Measurements from ENCODE around the gene IGFBP5.
A peak's percentile ranks its signal among the peaks of the same experiment; 100 is the strongest.

Gene IGFBP5, protein sequence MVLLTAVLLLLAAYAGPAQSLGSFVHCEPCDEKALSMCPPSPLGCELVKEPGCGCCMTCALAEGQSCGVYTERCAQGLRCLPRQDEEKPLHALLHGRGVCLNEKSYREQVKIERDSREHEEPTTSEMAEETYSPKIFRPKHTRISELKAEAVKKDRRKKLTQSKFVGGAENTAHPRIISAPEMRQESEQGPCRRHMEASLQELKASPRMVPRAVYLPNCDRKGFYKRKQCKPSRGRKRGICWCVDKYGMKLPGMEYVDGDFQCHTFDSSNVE

DNA sequence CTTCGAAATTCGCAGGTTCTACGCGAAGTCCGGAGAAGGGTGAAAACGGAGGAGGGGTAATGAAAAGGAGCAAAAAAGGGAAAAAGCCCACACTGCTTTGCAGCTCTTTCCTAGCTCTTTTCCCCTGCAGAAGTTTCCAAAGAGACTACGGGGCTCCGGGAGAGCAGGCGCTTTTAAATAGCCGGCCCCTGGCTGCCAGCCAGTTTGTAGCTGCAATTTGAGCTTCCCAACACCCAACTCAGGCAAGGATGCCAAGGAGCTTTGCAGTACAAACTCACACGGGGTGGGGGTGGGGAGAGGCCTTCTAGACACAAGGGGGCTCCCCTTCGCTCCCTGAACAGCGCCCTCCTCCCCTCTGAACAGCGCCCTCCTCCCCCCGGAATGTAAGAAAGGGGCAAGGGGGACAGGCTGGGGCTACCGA, at the start of gene IGFBP5:
Gene IGFBP5 (minus strand): TSS at position 149 of the 421 bp plus-strand sequence. CDS start 774 bp downstream, outside the sequence.
- DNase-seq (no peak), ATAC-seq (no peak)
- Mint-ChIP-seq H3K27me3 (peaks cover 23% of the 10 kb centered on the region), H3K9me3 (no peaks in the 10 kb centered on the region), H3K4me1 (peaks cover 40% of the 10 kb centered on the region), H3K27ac (no peak within 1 kb of the TSS), H3K4me3 (peak within 1 kb of the TSS; percentile 82 to 88)

DNA sequence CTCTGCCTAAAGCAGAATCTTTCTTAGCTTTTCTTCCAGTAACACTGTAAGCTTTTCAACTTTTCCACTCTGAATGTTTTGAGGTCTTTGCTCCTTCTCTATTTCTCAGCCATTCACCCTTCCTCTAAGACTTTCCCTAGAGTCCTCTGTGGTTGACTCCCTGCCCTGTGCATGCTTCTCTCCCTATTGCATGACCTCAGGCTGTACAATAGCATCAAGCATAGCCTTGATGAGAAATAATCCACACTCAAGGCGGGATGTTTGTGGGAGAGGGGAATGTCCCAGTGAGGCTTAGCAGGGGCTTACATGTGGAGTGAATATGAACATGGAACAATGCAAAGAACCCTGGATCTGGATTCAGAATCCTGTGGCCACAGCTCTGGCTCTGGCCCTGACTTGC, 48.4 kb upstream of the IGFBP5 start:
- no peak for DNase-seq
- H3K4me3 Mint-ChIP-seq: no peak overlapping the region
- no peaks in the 10 kb centered on the region for H3K4me1 Mint-ChIP-seq
- H3K27me3 Mint-ChIP-seq: peaks cover 36% of the 10 kb centered on the region
- ATAC-seq: no peak
- peaks cover 0 to 4% of the 10 kb centered on the region in 2 donors for H3K9me3 Mint-ChIP-seq
- H3K27ac Mint-ChIP-seq: no peak overlapping the region

DNA sequence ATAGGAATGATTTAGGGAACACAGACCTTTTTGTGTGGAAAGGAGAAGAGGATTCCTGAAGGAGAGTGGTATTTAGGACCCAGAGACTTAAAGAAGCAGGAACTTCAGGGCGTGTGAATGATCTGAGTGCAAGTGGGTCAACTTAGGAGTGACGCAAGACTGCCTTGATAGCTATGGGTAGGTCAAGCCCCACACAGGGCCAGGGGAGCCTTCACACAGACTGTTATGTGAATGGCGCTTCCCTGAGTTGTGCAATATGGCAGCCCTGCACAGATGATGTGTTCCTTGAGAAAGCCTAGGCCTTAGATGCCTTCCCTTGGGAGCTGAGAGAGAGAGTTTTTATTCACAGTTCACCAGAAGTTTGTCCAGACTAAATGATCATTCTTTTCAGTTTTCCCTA, 47.1 kb upstream of the IGFBP5 start:
- H3K9me3 Mint-ChIP-seq: no peaks in the 10 kb centered on the region
- ATAC-seq: no peak
- no peak for DNase-seq
- no peak overlapping the region for H3K4me3 Mint-ChIP-seq
- H3K27me3 Mint-ChIP-seq: peaks cover 23% of the 10 kb centered on the region
- no peak overlapping the region for H3K27ac Mint-ChIP-seq
- H3K4me1 Mint-ChIP-seq: no peaks in the 10 kb centered on the region

DNA sequence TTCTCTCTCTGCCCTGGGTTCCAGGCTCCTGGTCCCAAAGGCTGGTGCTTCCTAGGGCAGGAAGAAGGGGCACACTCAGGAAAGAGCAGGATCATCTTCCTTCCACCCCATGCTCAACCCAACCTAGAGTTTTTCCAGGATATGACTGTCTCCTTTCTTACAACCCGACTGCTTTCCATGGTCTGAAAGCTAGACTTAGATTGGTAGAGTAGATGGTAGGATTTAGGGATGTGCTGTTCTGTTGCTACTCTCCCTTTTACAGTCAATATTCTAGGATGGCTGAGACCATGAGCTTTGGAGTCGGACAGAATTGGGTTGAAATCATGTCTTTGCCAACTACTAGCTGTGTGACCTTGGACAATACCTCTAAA, 45.9 kb upstream of the IGFBP5 start:
- Mint-ChIP-seq H3K27me3 (peaks cover 19% of the 10 kb centered on the region), H3K4me3 (no peak overlapping the region), H3K9me3 (no peaks in the 10 kb centered on the region)

DNA sequence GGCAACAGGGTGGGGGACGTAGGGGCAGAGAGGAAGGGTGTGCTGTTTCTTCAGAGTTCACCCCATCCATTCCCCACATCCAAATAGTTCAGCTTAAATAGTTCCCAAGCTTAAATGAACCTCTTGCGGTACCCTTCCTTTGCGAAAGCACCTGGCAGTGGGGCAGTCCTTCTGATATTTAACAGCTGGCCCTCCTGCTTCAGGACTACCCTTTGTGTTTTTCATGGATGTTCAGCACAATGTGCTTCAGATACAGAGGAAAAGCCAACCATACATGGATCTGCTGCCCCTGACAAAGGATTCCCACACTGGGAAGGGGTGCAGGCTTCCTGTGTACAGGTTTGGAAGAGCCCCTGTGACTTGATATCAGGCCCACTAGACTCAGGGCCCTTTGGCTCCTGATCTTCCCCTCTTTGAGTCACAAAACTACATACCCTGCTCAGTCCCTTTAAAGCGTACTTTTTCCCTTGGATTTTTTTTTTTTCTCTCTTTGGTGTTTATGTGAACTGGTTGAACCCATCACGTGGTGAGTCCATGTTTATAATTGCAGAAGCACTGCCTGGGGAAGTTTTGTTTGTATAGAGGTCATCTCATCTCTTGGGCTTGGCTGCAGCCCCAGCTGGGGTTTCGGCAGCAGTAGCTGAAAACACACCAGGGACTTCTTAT, 45.3 kb upstream of the IGFBP5 start:
- Mint-ChIP-seq H3K4me1 (no peaks in the 10 kb centered on the region), H3K27ac (peak overlapping the region in 1 of 2 donors; percentile 26), H3K4me3 (no peak overlapping the region), H3K27me3 (peaks cover 17% of the 10 kb centered on the region), H3K9me3 (no peaks in the 10 kb centered on the region)
- DNase-seq (no peak), ATAC-seq (no peak)

More for the DNA sequence above, 45.9 kb upstream of the IGFBP5 start:
- Mint-ChIP-seq H3K27ac (no peak overlapping the region), H3K4me1 (no peaks in the 10 kb centered on the region)
- ATAC-seq: no peak
- no peak for DNase-seq

DNA sequence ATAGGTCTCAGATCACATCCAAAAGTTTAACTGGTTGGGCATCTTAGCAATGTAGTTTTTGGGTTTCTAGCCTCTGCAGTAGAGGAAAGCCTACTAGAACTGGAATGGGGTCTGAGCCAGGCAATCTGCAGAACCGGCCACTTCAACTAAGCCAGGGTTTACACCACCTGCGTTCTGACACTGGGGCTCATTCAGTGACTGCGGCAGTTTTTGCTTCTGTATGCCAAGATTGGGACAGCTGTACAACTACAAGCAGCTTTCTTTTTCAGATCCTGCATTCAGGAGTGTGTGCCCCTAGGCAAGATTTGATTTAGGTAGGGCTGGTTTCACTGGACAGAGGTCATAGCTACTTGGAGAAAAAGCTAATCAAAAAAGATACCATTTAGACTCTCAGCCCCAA, 43.7 kb upstream of the IGFBP5 start:
- Mint-ChIP-seq H3K27ac (no peak overlapping the region), H3K9me3 (no peaks in the 10 kb centered on the region), H3K4me3 (no peak overlapping the region), H3K27me3 (peaks cover 21% of the 10 kb centered on the region), H3K4me1 (no peaks in the 10 kb centered on the region)
- ATAC-seq: no peak
- no peak for DNase-seq

DNA sequence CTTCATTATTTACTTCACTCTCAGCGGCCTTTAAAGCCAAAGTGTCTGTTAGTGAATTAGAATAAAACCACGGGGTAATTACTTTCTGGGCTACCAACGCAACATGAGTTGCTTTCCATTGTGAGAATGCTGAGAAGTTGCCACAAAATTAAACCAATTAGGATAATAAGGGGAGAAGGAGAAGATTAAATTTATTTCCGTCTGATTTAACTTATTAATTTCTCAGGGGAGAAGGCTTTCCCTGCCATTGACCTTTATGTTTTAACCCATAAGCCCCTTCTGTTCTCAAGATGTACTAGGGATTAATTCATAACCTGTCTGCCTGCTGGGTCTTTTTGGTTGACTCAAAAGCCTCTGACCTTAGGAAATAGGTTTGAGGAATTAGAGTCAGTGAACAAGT, 42.3 kb upstream of the IGFBP5 start:
- H3K4me3 Mint-ChIP-seq: no peak overlapping the region
- DNase-seq (no peak), ATAC-seq (no peak)
- H3K9me3 Mint-ChIP-seq: no peaks in the 10 kb centered on the region
- no peaks in the 10 kb centered on the region for H3K4me1 Mint-ChIP-seq
- H3K27ac Mint-ChIP-seq: no peak overlapping the region
- peaks cover 33% of the 10 kb centered on the region for H3K27me3 Mint-ChIP-seq

DNA sequence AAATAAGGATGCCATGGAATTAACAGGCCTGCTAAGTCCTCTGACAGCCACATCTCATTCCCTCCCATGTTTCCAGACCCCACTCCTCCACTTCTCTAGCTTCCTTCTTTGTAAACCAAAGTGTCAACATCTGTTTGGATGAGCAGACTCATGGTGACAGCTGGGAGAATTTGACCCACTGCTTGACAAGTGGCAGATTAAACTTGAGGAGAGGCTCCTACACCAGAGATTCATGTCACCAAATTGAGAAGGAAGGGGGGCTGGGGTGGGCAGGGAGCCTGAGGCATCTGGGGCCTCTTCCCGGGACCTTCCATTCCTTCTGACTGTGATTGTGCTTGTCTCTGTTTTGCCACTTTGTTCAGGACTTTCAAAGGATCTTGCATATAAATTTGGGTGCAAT, 41.0 kb upstream of the IGFBP5 start:
- Mint-ChIP-seq H3K27me3 (peaks cover 39% of the 10 kb centered on the region), H3K9me3 (no peaks in the 10 kb centered on the region), H3K4me3 (no peak overlapping the region), H3K4me1 (no peaks in the 10 kb centered on the region), H3K27ac (no peak overlapping the region)
- ATAC-seq (no peak), DNase-seq (no peak)

DNA sequence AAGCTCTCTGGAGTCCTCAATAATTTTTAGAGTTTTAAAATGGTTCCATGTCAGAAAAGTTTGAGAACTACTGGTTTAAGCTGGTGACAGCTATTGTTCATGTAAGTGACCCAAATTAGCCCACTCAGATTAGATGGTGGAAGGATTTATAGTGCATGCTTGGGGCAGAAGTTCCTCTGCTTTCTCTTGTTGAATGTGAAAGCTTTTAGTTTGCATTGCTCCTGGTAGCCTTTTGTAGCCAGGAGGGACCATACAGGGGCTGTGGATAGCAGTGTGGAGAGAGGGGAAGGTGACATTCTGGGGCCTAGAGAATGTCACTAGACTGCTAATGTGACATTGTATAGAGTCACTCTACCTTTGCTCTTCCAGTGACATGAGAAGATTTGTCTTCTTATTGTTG, 40.3 kb upstream of the IGFBP5 start:
- no peak overlapping the region for H3K4me3 Mint-ChIP-seq
- no peak overlapping the region for H3K27ac Mint-ChIP-seq
- ATAC-seq (no peak), DNase-seq (no peak)
- no peaks in the 10 kb centered on the region for H3K4me1 Mint-ChIP-seq
- H3K9me3 Mint-ChIP-seq: no peaks in the 10 kb centered on the region
- peaks cover 33% of the 10 kb centered on the region for H3K27me3 Mint-ChIP-seq

DNA sequence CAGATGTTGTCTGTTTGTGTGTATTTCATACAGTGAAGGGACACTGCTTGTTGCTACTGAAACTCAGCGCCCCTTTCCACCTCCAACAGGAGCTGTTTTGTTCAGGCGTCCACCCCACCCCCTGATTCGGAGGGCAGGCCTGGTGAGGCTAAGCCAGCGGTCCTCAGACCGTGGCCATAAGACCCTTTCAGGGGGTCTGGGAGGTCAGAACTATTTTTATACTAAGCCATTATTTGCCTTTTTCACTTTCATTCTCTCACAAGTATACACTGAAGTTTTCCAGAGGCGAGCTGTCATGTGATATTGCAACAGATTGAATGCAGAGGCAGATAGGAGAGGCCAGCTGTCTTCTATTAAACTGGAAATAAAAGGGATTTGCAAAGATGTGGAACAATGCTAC, 39.7 kb upstream of the IGFBP5 start:
- no peak overlapping the region for H3K27ac Mint-ChIP-seq
- ATAC-seq (no peak), DNase-seq (no peak)
- no peak overlapping the region for H3K4me3 Mint-ChIP-seq
- no peaks in the 10 kb centered on the region for H3K4me1 Mint-ChIP-seq
- no peaks in the 10 kb centered on the region for H3K9me3 Mint-ChIP-seq
- H3K27me3 Mint-ChIP-seq: peaks cover 31% of the 10 kb centered on the region

DNA sequence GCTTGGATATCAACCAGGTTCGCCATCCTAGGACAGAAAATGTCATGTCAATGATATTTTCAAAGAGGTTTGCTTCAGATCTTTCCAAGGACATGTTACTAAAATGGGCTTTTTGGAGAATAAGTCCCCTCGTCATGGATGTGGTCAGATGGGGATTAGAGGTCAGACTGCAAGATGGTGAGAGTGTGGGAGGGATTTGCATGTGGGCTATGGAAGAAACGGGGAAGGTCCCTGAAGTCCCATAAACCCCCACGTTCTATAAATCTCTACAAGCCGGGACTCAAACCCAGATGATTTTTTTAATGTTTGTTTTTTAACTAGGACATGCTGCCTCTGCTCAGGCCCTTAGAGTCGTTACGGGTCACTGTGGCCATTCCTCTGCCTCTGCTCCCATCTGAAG, 37.7 kb upstream of the IGFBP5 start:
- no peaks in the 10 kb centered on the region for H3K9me3 Mint-ChIP-seq
- ATAC-seq: no peak
- H3K4me3 Mint-ChIP-seq: no peak overlapping the region
- H3K4me1 Mint-ChIP-seq: no peaks in the 10 kb centered on the region
- peaks cover 31% of the 10 kb centered on the region for H3K27me3 Mint-ChIP-seq
- DNase-seq: no peak
- no peak overlapping the region for H3K27ac Mint-ChIP-seq

DNA sequence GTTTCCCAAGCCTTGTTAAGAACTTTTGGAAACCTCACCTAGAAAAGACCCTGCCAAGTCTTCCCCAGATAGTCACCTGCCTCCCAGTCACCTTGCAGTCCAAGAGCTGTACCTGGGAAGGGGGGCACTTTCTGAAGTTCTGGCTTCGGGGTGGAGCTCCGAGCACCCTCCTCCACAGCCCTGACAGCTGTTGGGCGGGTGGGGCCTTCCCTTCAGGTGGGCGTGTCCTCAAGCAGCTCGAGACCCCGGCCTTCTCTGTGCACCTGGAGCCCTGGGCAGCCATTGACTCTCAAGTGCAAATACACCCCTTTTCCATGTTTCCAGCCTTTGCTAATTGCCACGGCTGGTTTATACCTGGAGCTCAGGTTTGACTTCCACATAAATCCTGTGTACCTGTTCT, 37.0 kb upstream of the IGFBP5 start:
- Mint-ChIP-seq H3K4me3 (no peak overlapping the region), H3K9me3 (no peaks in the 10 kb centered on the region), H3K27ac (no peak overlapping the region), H3K4me1 (no peaks in the 10 kb centered on the region), H3K27me3 (peaks cover 31% of the 10 kb centered on the region)
- DNase-seq: no peak
- no peak for ATAC-seq

DNA sequence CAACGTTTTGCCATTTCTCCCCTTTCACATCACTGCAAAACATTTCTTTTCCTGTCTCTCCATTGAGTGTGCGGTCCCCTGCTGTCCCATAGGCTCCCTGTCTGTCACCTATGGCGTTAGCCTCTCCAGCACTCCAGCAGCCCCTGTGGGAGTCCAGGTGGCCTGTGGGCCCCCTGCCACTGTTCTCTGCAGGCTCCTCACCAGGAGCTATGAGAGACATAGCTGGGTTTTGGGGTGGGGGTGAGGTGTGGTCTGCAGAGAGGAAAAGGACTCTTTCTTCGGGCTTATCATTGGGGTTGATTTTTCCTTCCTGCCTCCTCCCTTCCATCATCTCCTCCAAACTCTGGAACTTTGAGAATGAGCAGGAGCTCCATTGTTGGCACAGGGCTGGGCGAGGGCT, 36.1 kb upstream of the IGFBP5 start:
- DNase-seq (no peak), ATAC-seq (no peak)
- no peak overlapping the region for H3K4me3 Mint-ChIP-seq
- peaks cover 23% of the 10 kb centered on the region for H3K27me3 Mint-ChIP-seq
- H3K9me3 Mint-ChIP-seq: no peaks in the 10 kb centered on the region
- no peaks in the 10 kb centered on the region for H3K4me1 Mint-ChIP-seq
- H3K27ac Mint-ChIP-seq: no peak overlapping the region

DNA sequence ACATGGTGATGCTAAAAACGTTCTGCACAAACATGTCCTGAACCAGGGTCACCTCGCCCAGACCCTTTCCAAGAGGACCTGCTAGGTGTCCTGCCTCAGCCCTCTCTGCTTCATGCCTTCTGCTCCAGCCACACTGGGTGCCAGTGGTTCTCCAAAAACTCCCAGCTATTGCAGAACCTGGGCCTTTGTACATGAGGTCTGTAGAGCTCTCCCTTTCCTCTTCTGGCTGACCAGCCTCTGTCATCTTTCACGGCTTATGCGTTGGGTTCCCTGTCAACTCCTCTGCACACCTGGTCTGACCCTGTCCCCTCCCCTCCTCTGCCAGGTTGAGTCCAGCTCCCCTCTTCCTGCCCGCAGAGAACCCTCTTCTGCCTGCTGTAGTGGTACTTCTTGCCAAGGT, 35.5 kb upstream of the IGFBP5 start:
- no peaks in the 10 kb centered on the region for H3K4me1 Mint-ChIP-seq
- DNase-seq (no peak), ATAC-seq (no peak)
- no peak overlapping the region for H3K4me3 Mint-ChIP-seq
- H3K9me3 Mint-ChIP-seq: no peaks in the 10 kb centered on the region
- H3K27me3 Mint-ChIP-seq: peaks cover 23% of the 10 kb centered on the region
- no peak overlapping the region for H3K27ac Mint-ChIP-seq

DNA sequence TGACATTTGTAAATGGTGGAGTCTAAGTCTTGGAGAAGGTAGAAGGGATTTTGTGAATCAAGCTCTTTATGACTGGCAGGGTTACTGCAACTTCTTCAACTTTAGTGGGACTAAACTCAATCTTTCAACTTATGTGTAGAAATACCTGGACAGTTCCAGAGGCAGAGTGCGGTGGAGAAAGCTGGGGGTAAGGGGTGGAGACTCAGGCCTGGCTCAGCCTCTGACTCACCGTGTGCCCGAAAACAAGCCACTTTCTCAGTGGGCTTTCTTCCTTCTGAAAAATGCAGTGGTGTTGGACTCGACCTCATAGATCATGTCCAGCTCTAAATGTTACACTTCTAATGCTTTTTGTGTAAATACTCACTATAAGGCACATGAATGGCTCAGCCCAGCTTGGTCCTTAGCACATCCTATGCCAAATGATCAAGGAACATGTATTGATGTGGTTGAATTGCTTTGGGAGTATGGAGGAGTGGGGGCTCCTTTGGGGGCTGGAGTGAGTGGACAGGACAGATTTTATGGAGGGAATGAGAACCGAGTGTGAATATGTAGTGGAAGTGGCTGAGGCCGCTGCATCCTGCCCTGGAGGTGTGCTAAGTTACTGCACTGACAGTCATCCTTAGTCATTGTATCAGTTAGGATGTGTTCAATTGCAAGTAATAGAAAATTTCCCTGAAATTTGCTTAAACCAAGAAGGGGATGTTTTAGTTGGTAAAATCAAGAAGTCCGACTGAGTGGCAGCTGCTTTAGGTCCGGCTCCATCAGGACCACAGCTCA, 32.2 kb upstream of the IGFBP5 start:
- DNase-seq: no peak
- H3K27ac Mint-ChIP-seq: no peak overlapping the region
- no peak for ATAC-seq
- H3K9me3 Mint-ChIP-seq: no peaks in the 10 kb centered on the region
- no peaks in the 10 kb centered on the region for H3K4me1 Mint-ChIP-seq
- peaks cover 14% of the 10 kb centered on the region for H3K27me3 Mint-ChIP-seq
- no peak overlapping the region for H3K4me3 Mint-ChIP-seq

DNA sequence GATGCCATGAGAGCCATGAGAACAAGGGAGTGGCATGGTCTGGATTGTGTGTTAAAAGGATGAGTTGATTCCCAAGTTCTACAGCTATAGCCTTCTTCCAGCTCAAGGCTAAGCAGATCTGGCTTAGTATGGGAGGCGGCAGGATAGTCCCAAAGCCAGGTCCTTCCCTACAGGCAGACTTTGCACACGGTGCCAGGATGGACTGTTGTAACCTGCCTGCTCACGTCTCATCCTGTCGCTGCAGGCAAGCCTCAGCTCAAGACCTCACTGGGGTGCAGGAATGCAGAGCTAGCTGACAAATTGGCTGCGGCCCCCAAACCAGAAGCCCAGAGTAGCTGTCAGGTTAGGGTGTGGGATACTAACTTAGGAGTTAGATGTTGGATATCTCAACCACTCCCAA, 28.8 kb upstream of the IGFBP5 start:
- Mint-ChIP-seq H3K27me3 (peaks cover 10% of the 10 kb centered on the region), H3K9me3 (no peaks in the 10 kb centered on the region), H3K4me1 (no peaks in the 10 kb centered on the region), H3K27ac (no peak overlapping the region), H3K4me3 (no peak overlapping the region)
- DNase-seq (no peak), ATAC-seq (no peak)
